HG03280 (cell line): ENCODE data around the gene DPYSL5.

ENCODE experiments used
- ATAC-seq: cut with Tn5 transposase; IDR thresholded peaks from one replicate; pipeline ENCODE4 v1.9.1; 2021; ENCODE audit warnings: mild to moderate bottlenecking, moderate library complexity; ENCODE audit not compliant: unreplicated experiment

Gene DPYSL5

DNA sequence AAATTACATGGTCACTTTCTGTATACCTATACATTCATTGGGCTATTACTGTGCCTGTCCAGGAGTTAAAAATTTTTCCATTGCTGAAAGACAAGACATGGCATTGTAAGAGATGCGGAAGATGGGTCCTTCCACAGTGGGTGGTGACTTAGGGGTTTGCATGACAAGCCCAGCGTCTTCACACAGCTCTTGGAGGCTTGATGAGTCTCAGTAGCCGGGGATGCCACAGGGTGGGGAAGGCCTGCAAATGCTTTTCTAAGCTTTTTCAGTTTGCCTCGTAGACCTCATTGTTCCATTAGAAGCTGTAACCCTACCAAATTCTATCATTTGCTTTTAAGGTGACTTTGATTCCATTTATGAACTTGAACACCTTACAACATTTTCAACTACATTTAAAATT is 104.4 kb downstream of the DPYSL5 start:
- ATAC-seq = no peak

DNA sequence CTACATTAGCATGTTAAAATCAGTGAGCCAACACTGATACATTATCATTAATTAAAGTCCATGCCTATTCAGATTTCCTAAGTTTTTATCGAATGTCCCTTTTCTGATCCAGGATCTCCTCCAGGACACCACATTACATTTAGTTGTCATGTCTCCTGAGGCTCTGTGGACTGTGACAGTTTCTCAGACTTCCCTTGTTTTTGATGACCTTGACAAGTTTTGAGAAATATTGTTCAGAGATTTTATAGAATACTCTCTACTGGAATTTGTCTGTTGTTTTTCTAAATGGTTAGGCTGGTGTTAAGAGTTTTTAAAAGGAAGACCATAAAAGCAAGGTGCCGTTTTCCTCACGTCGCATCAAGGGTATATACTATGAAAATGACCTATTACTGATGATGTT is 106.2 kb downstream of the DPYSL5 start:
- ATAC-seq = no peak

DNA sequence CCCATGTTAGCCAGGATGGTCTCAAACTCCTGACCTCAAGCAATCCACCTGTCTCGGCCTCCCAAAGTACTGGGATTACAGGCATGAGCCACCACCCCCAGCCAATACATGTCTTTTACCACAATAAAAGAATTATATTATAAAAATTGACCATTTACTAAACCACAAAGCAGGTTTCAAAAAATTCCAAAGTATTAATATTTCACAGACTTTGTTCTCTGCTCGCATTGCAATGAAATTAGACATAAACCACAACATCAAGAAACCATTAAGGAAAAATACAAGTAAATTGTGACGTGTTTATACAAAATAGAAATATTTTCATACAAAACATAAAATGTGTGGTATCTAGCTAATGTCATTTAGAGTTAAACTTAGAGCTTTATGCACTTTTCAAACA is 109.1 kb downstream of the DPYSL5 start:
- ATAC-seq = no peak

DNA sequence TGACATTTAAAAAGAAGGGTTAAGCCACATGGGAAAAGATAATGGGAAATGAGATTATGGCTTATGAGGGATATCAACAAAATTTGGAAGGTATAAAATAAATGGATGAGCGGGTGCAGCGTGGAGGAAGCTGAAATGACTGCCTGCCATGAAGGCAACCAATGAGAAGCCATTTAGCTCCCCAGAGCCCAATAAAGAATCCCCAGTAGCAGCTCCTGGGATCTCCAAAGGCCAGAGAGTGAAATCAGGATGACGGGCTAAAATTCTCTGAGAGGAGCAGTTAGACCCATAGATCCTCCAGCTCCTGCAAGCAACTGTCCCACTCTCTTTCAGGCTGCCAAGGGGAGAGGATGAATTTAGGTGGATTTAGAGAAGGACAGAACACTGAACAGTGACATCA is 109.6 kb downstream of the DPYSL5 start:
- ATAC-seq = no peak

DNA sequence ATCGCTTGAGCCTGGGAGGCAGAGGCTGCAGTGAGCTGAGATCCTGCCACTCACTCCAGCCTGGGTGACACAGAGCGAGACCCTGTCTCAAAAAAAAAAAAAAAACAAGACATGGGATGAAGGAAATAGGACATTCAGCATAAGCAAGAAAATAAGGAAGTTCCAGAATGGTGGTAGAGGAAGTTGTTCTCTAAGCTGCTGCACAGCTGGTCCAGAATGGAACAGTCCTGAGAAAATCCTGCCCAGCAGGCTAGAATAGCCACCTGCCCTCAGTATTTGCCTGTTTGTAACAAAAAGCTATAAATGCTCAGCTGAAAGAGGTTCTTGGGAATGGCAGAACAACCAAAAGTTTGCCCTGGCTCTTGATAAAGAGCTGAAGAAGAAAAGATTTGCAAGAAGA is 111.4 kb downstream of the DPYSL5 start:
- ATAC-seq = no peak

DNA sequence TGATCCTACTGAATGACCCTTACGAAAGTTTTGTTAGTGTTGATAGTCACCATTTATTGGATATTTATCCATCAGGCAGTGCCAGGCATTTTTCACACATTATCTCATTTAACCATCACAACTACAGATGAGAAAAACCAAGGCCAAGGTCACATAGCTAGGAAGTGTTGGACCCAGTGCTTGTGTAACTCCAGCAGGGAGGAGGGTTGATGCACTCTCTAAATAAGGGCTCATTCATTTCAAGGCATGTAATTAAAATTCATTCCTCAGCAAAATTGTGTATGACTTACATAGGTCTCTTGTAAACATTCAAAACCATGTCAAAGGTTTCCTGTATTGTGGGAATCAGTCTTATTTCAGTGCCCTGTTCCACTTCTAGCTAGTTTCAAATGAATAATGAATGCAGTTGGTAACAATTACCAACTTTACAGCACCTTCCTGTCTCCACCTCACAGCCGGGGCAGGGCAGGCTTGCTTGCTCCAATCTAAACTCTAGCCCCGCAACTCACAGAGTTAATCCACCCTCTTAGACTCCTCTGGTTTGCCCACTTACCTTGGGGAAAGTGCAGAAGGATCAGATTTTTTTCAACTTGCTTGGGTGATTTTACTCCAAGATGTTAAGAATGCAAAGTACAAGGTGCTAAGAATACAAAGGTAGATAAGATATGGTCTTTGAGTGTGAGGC is 116.7 kb downstream of the DPYSL5 start:
- ATAC-seq = no peak

DNA sequence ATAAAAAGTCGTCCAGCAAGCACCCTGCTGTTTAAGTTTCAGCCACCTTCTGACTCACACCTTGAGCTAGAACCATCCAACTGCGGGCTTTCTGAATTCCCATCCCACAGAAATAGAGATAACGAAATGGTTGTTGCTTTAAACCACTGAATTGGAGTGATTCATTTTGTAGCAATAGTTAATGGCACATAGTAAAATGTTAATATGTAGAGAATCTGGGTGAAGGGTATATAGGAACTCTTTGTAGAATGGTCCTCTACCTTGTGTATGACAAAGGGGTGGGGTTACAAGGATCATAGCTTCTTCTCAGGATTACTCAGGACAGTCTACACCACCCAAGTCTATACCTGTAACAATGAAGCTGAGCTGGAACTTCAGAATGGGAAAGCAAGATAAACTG is 120.1 kb downstream of the DPYSL5 start:
- no peak for ATAC-seq

DNA sequence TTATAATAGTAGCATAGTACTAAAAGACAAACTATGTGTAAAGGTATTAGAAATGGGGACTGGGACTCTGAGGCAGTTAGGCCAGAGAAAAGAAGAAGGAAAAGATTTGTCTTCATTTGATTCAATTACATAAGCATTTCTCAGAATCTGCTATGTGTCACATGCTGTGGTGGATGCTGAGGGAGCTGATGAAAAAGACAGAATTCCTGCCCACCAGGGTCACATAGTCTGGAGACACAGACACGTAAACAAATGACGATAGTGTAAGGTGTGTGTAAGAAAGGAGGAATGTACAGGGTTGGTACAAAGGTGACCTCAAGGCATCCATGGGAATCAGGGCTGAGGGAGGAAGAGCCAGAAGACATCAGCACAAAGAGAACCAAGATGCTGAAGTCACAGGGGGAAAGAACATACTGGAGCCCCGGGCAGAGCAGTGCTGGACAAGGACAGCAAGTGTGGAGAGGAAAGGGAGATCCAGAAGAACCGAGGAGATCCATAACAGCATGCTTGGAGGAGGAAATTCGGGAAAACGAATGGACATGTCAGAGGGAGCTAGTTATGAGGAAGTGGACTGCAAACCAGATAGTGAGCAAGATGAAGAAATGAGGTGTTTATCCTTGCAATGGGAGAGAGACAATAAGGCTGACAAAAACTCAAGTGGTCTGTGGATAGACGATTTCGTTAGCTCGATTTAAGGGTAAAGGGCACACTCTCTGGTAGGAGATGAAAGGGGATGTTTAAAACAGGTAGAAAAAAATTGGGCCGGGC is 121.3 kb downstream of the DPYSL5 start:
- no peak for ATAC-seq

DNA sequence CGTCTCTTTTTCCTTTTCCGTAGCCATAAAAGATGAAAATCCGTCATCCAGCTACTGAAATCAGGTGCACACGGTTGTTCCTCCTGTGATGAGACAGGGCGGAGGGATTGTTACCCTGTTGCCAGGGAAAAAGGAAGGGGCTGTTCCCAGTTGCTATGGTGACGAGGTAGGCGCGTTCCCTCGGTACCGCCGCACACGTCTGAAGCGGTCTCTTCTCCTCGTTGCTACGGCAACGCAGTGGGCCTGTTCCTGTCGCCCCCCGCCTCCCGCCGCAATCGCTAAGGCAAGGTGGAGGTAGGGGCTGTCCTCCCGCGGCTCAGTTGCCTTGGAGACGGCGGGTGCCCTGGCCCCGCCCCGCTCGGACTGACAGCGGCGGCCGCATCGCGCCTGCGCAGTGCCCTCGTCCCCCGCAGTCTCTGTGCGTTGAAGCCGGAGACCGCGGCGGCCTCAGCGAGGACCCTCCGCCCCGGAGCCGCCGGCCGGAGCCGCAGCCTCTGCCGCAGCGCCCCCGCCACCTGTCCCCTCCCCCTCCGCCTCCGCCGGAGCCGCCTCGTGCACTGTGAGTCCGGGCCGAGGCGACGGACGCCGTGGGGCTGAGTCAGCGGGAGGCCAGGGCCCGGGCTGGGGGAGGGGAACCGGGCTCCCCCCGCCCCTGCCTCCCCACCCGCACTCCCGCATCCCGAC is 122.5 kb downstream of the DPYSL5 start, which contains the start of gene MAPRE3:
TSS of gene MAPRE3 (plus strand) at position 394 of the 684 bp plus-strand sequence. CDS start 51,582 bp downstream, outside the sequence.
- peak; percentile 88 for ATAC-seq

DNA sequence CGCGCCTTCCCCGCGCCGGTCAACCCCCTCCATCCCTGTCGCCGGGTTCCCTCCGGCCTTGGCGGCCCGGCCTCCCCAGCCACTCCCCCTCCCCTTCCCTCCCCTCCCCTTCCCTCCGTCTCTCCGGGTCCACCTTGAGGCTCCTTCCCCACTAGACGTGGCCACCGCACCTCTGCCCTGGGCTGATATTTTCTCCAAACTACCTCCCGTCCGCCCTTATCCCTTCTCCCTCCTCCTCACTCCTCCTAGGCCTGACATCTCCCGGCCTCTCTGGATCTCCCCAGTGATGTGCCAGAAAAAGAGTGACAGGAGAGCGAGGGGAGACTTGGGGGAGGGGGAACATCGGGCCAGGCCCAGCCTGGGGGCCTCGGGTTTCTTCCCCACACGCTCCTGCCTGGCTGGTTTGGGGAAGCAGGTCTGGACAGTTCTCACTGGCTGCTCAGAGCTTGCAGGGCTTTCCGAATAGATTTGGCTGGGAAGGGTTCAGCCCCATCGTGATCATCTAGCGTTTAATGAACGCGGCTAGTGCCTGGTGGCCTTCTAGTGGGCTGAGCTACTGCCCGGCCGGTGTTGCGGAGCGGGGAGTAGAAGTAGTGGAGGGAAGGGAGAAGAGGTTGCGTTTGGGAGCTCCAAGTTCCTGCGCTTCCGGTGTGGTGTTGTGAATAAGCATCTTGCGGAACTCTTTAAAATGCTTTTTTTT is 123.1 kb downstream of the DPYSL5 start:
- ATAC-seq = no peak

DNA sequence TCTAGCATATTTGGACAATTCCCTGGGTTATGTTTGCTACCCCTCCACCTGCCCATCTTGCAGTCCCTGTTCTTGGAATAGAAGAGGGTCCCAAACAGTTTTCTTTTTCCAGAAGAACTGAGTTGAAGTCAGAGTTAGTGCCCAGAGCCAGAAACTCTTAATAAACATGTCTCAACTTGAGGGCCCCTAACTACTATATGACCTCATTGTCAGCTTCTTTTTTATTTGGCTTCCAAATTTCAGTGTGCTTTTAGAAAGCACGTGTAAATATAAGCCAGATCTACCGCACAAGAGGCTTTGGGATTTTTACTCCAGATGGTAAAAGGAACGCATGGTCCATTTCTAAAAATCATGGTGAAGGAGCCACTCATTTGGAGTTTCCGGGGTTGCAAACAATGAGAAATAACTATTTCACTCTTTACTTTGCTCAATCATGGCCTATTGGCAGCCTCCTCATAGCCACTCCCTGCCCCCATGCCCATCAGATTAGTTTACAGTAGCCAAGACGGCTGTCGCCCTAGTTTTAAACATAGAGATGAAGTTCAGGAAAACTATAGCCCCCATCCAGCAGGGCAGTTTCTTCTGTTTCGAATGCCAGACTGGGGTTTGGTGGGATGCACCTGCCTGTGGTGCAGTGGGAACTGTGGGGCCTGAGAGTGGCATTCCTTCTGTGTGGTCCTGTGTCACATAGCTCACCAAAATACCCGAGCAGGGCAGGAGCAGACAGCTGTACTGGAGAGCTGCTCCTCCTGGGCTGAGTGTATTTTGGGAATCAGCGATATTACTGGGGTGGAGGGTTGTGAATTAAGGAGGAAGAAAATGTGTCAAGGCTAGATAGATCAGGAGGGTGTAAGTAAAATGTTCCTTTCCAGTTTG is 124.2 kb downstream of the DPYSL5 start:
- no peak for ATAC-seq

DNA sequence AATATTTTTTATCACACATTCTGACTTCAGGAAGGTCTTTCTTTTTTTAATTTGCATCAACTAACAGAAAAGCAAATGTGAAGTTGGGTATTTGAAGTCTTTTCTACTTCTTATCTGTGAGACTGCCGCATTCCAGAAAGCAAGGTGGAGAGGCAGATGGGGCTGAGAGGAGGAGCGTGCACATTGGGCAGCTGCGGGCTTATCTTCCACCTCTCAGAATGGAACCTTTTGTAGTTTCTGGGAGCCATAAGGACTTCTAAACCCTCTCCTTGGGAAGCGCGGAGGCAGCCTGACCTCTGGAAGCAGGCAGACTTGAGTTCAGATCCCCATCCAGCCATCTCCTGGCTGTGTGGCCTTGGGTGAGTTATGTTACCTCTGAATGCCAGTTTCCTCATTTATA is 126.4 kb downstream of the DPYSL5 start:
- no peak for ATAC-seq

DNA sequence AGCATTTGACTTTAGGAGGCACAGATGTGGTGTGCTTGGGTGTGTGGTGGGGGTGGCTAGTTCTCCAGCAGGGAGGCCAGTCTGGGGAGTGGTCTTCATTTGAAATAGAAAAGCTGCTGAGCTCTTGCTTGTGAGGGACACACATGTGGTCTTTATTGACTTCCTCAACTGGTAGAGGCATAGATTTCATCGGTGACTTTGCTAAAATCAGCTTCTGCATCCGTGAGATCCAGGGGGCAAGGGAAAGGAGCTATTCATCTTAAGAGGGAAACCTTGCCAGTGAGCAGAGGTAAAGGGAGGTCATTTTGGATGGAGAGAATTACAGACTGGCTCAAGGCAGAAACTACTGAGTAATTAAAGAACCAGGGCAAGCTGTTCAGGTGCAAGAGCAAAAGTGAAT is 127.2 kb downstream of the DPYSL5 start:
- ATAC-seq = no peak

DNA sequence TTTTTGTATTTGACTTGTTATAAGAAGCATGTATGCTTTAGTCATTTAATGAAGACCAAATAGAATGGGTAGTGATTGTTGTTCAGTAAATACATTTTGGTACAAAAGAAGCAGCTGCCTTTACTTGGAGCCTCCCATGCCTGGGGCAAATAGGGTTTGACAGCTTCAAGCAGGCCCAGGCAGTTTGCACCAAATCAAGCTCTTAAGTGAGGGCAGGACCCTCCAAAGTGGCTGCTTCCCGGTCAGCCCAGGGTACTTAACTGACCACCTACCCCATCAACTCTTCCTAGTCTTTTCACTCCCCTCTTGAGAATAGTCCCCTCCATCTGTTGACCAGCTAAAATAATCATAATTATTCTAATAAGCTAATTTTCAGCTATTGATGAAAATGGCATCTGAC is 127.7 kb downstream of the DPYSL5 start:
- no peak for ATAC-seq

DNA sequence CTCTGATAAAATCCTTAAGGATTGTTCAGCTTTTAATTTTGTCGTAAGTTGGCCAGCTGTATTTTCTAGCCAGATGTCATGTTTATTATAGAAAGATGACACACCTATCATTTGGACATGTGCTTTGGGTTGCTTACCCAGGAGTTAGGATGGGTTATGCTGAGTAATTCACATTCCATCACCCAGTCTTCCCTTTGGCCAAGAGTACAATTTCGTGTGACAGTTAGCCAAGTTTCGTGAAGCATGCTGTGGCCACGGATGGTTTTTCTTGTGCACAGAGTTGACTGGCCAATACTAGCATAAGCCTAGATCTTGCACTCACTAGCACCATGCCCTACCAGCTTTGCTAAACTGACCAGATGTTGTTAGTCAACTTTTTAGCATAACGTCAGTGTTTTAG is 128.3 kb downstream of the DPYSL5 start:
- no peak for ATAC-seq

DNA sequence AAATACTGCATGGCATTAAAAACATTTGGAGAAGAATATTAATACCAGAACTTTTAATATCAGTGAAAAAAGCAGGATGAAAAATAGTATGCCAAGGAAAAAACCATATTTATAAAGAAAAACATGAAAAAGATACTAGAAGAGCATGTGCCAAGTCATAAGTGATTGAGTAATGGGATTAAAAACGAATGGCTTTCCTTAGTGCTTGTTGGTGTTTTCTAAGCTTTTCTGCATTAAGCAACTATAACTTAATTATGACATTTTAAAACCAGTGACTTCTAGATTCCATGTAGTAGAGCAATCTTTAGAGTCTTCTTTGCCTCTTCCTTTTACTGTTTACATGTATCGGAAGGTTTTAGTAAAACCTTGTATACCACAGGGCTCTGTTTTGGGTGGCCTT is 129.1 kb downstream of the DPYSL5 start:
- ATAC-seq = no peak

DNA sequence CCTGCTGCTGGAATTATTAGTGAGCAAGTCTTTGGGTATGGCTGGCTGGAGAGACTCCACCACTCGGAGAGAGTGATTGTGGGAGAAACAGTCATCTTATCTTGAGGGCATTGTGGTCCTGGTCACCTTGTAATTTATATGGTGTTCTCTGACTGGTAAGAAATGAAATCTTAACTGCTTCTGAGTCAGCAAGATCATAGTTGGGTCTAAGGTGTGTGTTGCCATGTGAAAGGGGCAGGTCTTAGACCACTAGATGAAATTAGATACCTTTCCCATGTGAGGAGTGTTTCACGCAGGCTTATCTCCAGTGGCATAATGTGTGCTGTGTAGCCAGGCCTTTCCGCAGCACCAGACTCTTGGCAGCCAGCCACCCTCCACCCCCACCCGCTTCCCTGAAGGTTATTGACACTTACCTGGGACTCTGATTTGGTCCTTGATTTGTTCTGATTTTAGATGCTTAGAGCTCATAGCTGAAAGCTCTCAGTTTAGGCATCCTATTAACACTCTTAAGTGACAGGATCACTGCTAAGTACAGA is 130.2 kb downstream of the DPYSL5 start:
- no peak for ATAC-seq

DNA sequence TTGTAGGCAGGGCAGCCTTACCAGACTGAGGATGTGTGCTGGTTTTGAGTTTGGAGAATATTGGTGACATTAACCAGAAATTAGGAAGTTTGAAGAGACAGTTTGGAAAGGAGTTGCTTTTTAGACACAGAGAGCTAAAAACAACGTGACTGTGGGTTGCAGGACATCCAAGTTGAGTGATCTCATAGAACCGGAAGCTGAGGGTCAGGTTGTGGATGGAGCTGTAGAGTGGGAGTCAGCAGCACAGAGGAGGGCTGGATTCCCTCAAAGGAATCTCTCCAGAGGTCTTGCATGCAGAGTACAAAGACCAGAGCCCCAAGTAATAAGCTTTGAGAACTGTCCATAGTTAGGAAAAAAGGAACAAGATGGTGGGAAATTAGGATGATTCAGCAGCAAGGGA is 131.8 kb downstream of the DPYSL5 start:
- ATAC-seq = no peak

DNA sequence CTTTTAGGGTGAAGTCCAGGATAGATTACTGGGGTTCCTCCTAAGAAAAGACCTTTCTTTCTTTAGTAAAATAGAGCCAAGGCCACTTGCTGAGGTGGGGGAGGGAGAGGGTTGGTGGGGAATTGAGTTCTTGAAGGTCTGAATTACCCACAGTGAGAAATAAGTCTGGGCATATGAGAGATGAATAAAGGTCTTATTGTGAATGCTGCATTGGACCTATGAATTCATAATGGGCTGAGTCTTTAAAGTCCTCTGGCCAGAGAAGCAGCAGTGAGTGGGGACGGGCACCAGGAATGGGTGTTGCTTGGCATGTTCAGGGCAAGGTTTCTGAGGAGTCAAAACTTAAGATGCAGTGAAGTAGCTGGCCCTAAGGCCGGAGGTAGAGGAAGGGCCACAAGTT is 133.0 kb downstream of the DPYSL5 start:
- ATAC-seq = no peak

DNA sequence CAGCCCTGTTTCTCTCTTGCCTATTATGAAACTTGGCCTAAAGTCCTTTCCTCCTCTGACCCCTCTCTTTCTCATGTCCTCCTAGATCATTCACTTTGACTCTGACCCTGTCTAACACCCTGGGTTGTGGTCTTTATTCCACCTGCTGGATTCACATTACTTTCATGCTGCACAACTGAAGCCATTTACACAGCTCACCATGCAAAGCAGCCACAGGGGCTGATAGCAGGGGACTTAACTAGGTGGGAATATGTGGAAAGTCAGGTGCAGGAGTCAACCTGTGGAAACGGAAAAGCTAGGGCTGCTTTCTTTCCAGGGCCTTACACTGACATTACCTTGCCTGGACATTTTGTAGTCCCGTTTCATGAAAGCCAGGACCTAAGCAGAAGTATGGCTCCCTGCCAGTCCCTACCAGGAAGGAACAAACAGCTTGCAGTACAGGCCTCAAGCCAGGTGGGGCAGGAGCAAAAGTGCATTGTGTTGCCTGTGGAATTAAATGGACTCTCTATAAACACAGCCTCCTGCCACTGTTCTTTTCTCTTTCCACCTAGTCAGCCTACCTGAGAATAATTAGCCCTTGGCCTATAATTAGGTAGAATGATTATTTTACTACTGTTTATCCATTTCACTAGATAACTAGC is 134.3 kb downstream of the DPYSL5 start:
- ATAC-seq = no peak
